Measurements from ENCODE around the gene IL22.
"Not testable (repeated sequence)": the region's sequence is repeated elsewhere in the genome, so short reads cannot be mapped to it uniquely, and the experiment has no call there.

Gene IL22

DNA sequence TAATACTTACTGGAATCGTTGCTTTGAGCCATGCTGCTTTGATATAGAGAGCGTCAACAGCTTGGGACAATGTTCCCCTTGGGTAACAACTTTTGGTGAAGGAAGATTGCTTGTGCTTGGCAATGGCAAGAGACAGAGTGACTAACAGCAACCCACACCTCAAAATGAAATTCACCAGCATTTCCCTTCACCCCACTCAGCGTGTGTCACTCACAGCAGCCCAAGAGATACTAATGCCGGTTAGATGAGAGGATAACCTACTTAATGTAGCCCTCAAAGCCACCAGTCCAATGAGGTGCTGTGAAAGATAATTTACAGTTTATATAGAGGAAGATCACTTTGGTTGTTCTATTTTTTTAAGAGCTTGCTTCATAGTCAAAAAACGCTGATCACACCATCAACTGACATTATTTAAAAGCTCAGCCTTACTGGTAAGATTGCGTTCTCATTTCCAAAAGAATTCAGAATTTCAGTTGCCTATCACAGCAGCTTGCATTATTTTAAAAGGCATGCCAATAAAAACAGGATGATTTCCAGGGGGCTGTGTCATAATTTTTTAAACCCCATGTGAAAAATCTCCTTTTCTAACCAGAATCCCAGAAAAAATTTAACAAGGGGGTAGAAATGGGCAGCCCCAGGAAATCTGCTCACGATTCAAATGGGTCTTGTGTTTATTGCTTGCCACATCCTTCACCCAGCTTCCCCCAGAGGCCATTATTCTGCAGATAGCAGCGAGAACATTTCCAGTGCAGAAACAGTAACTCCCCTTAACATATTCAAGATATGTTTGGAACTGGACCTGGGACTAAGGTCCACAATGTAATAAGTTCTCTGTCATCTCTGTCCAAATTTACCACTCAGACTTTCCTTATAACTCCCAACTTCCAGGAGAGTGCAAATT lies 27.6 kb downstream of the IL22 start, which contains the start of gene IL26:
Gene IL26, minus strand, starts transcription at position 235 of the 901 bp plus-strand sequence. Its CDS starts 54 bp downstream, at position 181.
- peak; percentile 73 for DNase-seq

GRCh38 chr12:68224613-68225285 lies 28.7 kb downstream of the IL22 start:
- DNase-seq: no peak

DNA sequence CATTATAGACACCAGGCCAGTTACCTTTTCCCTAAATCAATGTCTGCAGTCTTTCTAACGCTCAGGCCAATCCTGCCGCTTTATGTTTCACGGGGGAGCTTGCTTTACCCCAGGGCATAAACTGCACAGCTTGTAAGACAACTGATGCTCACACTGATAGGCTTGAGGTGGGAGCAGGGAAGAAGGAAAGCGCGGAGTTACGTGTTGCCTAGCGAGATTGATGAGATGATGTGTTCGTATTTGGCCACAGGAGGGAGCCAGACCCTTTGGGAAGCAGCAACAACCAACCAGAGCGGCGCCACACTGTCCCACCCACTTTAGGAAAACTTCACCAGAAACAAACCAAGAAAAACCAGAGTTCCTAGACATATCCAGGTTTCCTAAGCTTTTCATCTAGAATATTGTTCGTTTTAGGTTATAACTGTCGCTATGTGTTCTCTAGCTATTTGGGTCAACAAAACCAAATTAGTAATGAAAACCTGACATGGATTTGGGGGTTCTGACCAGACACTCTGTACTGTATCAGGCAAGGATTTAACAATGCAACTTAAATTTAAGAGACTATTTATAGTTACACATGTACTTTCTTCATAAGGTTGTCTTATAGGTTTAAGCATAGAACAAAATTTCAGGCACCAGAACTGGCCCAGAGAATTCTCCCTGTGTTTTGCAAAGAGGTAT lies 30.2 kb downstream of the IL22 start:
- DNase-seq: peak; percentile 88

- no peak for DNase-seq
These were observed 31.1 kb downstream of the IL22 start for GRCh38 chr12:68222326-68222725.

DNA sequence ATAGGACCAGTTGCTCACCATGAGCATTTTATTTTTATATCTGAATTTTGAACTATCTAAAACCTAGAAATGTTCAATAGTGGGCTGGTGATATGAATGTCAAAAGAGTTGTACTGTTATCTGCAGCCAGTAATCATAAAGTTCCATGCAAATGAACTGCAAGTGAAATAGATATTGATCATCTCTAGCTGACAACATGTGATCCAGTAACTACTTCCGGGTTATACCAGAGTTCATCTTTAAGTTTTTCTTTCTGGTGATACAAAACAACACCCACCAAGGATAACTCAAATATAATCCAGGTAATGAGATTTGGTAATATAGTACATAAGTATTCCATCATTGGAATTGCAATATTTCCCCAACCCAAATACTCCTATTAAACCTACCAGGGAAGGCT lies 31.9 kb downstream of the IL22 start:
- no peak for DNase-seq

DNA sequence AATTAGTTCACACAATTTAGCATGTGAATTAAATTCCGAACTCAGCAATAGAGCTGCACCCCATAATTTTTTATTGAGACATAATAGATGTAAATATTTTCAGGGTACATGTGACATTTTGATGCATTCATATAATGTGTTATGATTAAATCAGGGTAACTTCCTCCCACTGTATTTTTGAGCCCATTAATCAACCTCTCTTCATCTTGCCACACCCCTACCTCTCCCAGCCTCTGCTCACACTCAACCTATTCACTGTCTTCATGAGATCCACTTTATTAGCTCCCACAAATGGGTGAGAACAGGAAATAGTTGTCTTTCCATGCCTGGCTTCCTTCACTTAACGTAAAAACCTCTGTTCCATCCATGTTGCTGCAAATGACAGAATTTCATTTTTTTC lies 42.5 kb downstream of the IL22 start:
- no peak for DNase-seq

GRCh38 chr12:68209048-68209728 lies 44.2 kb downstream of the IL22 start:
- DNase-seq: not testable (repeated sequence)

DNA sequence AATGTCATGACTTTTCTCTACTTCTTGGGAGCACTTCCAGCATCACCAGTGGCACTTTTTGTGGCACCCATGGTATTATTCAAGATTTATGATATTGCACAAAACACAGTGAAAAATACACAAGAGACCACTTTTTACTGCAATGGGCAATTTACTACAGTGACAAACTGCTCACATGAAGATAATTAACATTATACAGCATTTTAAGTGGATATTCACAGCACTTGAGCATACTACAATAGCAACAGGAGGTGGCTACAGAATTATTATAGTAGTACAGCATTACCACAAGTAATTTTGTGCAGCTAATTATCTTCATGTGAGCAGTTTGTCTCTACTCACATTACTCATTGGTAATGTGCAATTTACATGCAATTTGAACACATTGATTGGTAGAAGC lies 46.1 kb downstream of the IL22 start:
- DNase-seq: no peak

GRCh38 chr12:68206446-68206845 lies 47.0 kb downstream of the IL22 start:
- DNase-seq: no peak

- DNase-seq: peak; percentile 53
These were observed 49.9 kb downstream of the IL22 start for GRCh38 chr12:68203460-68203875.

GRCh38 chr12:68200854-68201253 lies 52.5 kb downstream of the IL22 start:
- DNase-seq: no peak

DNA sequence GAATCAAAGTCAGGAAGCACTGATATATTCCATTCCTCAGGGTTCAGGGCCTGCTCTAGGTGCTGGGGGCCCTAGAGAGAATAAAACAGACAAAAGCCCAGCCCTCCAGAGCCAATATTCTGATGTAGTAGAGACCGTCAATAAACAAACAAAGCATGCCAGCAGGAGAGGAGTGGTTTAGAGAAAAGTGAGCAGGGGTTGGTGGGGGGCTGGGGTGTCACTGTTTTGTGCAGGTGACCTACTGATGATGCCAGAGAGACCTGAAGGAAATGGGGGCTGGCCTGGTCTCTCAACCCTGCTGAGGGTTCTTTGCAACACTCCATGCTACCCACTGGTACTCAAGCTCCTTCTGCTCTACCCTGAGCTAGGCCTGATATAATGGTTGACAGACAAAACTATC lies 54.3 kb downstream of the IL22 start:
- DNase-seq: no peak

DNA sequence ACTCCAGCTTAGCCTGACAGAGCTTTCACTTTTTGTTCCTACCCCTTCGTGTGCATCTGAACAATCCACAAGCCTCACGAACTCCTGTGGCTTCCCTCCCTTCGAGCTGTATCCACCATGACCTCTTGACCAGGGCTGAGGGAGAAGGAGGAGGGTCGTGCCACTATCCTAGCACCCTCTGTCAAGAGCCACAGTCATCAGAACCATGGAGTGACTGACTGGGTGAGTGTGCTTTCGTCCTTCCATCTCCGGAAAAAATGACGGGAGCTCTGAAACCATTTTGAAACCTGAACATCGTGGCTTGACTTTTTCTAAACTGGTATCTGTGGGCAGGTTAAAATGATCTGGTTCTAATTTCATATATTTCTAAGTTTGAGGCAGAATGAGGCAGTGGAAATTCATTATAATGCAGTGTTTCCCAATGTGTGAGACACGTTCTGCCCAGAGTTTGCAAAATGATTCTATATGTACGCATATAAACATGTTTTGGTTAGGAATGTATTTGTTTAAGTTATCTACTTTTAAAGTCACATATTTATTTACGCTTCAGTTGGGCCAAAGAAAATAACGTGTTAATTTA lies 54.8 kb downstream of the IL22 start:
- peak; percentile 56 for DNase-seq

All from activated CD4-positive, alpha-beta T cell treated with anti-CD3 and anti-CD28 coated beads, Interleukin-2, amount 50 U/mL, for 16 hours (primary cell).